Transverse colon (tissue), 4 donors: Measurements from ENCODE around the gene TNS3.

Experiments used
- POLR2A ChIP-seq: fragments of 450-650 bp; IDR thresholded peaks from one replicate; pipeline ENCODE4 v1.6.1; 2016; ENCODE audit warnings: antibody characterized with exemption, mild to moderate bottlenecking, moderate library complexity
- POLR2AphosphoS5 ChIP-seq, 3 donors: sonication (generic); formaldehyde crosslinking; IDR thresholded peaks; one replicate each; pipeline ENCODE4 v1.6.1; 2016; ENCODE audit warnings: antibody characterized with exemption in 3 of 3
- TF ChIP-seq, protein P1 (sequence below), 5 experiments: fragments of 200-600 bp in 3 of 5; fragments of 450-650 bp in 2 of 5; sonication (generic) in 3 of 5; IDR thresholded peaks; 1 replicate in 2 of 5; 2 replicates in 3 of 5; pipeline ENCODE4 v1.5.1; 2016 to 2017; ENCODE audit warnings: antibody characterized with exemption in 5 of 5, inconsistent platforms in 3 of 5, mild to moderate bottlenecking in 2 of 5, moderate library complexity in 1 of 5

DNA sequence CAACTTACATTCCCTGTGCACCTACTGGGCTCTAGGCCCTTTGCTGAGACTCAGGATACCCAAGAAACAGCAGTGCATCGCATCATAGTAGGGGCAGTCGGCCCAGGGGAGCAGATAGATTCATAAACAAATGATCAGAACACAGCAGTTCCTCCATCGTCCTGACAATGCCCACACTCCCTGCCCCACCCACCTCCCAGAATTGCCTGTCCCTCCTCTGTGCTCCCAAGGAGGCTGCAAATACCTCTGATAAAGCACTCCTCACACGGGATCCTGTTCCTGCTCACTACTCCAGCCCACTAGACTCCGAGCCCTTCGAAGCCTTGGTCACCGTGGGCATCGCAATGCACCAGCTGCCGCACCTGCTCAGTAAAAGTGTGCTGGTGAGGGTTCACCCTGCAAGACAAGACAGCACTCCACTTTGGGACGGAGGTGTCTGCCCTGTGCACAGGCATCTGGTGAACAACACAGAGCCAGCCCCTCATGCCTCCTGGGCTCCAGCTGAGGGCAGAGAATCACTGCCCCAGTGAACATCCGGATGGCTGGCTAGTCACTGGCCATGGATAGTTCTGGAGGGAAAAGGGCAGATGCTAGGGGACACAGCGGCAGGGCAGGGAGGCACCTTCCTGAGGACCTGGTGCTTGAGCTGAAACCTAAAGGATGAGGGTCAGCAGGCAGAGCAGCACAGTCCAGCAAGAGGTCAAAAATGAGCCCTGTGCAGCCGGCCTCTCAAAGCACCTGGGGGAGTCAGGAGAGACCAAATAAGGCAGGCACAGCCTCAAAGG is 60.7 kb downstream of the TNS3 start:
- TF ChIP-seq, protein P1, sequence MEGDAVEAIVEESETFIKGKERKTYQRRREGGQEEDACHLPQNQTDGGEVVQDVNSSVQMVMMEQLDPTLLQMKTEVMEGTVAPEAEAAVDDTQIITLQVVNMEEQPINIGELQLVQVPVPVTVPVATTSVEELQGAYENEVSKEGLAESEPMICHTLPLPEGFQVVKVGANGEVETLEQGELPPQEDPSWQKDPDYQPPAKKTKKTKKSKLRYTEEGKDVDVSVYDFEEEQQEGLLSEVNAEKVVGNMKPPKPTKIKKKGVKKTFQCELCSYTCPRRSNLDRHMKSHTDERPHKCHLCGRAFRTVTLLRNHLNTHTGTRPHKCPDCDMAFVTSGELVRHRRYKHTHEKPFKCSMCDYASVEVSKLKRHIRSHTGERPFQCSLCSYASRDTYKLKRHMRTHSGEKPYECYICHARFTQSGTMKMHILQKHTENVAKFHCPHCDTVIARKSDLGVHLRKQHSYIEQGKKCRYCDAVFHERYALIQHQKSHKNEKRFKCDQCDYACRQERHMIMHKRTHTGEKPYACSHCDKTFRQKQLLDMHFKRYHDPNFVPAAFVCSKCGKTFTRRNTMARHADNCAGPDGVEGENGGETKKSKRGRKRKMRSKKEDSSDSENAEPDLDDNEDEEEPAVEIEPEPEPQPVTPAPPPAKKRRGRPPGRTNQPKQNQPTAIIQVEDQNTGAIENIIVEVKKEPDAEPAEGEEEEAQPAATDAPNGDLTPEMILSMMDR (IDR thresholded peaks at IDR 0.05), result no peak
- TF ChIP-seq POLR2A (no peak), POLR2AphosphoS5 (IDR thresholded peaks at IDR 0.05) (no peak)
